SK-N-SH (cell line): ENCODE results near the gene RFX4.

Experiments
- CTCF ChIP-seq: fragments of 200-600 bp; sonication (generic); IDR thresholded peaks from 2 replicates; pipeline ENCODE4 v1.6.1; 2017; ENCODE audit warnings: antibody characterized with exemption, mild to moderate bottlenecking, moderate library complexity
- FOSL2 ChIP-seq: IDR thresholded peaks from 2 replicates; pipeline ENCODE4 v1.4.0; 2012; ENCODE audit warnings: low read depth, mild to moderate bottlenecking, moderate library complexity, borderline replicate concordance
- RAD21 ChIP-seq: IDR thresholded peaks from 2 replicates; pipeline ENCODE4 v1.6.1; 2012; ENCODE audit warnings: mild to moderate bottlenecking, low read length
- REST ChIP-seq: IDR thresholded peaks from 2 replicates; pipeline ENCODE4 v1.6.1; 2012; ENCODE audit warnings: mild to moderate bottlenecking, low read depth, low read length, moderate library complexity
- ZBTB33 ChIP-seq: IDR thresholded peaks from 2 replicates; pipeline ENCODE4 v1.4.0; 2012; ENCODE audit warnings: low read depth, borderline replicate concordance

- TF ChIP-seq FOSL2, result no peak
- TF ChIP-seq RAD21, result no peak
- no peak for TF ChIP-seq CTCF
- TF ChIP-seq REST, result no peak
- no peak for TF ChIP-seq ZBTB33
Measured at GRCh38 chr12:106712768-106713167, 130.0 kb downstream of the RFX4 start.
